Upper lobe of left lung (tissue), 6 donors: Measurements from ENCODE around the gene BRK1. TPM values are rescaled to one million over a fixed set of nuclear protein-coding genes. Genes with fewer than 3 reads are reported as not detected.
A peak's percentile ranks its signal among the peaks of the same experiment; 100 is the strongest.

Experiments used
- ATAC-seq, 2 donors: fragments of 200-7000 bp; cut with Tn5 transposase; one replicate each; pipeline ENCODE4 v1.9.1; 2022; ENCODE audit warnings: mild to moderate bottlenecking in 2 of 2, moderate library complexity in 2 of 2; ENCODE audit not compliant: low FRiP score in 2 of 2
- DNase-seq, 2 donors: peaks; one replicate each; pipeline ENCODE4 v3.0.0-alpha.2; 2019 to 2020
- H3K27ac ChIP-seq, 4 donors: fragments of 200-600 bp; sonication (generic); one replicate each; pipeline ENCODE4 v1.5.1; 2016 to 2019
- H3K27me3 ChIP-seq, 4 donors: fragments of 200-600 bp; sonication (generic); one replicate each; pipeline ENCODE4 v1.5.1; 2017 to 2019
- H3K36me3 ChIP-seq, 4 donors: fragments of 200-600 bp; sonication (generic); one replicate each; pipeline ENCODE4 v1.5.1; 2016 to 2019
- H3K4me1 ChIP-seq, 4 donors: fragments of 200-600 bp; sonication (generic); one replicate each; pipeline ENCODE4 v1.5.1; 2018 to 2019
- H3K4me3 ChIP-seq, 4 donors: fragments of 200-600 bp; sonication (generic); one replicate each; pipeline ENCODE4 v1.5.1; 2017 to 2019; ENCODE audit warnings: mild to moderate bottlenecking in 2 of 4, moderate library complexity in 1 of 4
- H3K9me3 ChIP-seq, 4 donors: fragments of 200-600 bp; sonication (generic); one replicate each; pipeline ENCODE4 v1.5.1; 2018 to 2019
- EP300 ChIP-seq, 4 donors: sonication (generic); formaldehyde crosslinking; IDR thresholded peaks; one replicate each; pipeline ENCODE4 v1.5.1; 2017; ENCODE audit warnings: antibody characterized with exemption in 4 of 4, control low read depth in 2 of 4
- POLR2A ChIP-seq, 4 donors: fragments of 450-650 bp; IDR thresholded peaks; one replicate each; pipeline ENCODE4 v1.5.1; 2016 to 2017; ENCODE audit warnings: antibody characterized with exemption in 4 of 4, mild to moderate bottlenecking in 2 of 4
- POLR2AphosphoS5 ChIP-seq, 2 donors: sonication (generic); formaldehyde crosslinking; IDR thresholded peaks; one replicate each; pipeline ENCODE4 v1.5.1; 2017; ENCODE audit warnings: antibody characterized with exemption in 2 of 2
- WGBS, 2 donors: methylation state at CpG; one replicate each; pipeline ENCODE4 v1.1.5; 2017 to 2018; 5-methylcytosine and 5-hydroxymethylcytosine counted together
- total RNA-seq, 6 donors: library from RNA; depleted of rRNA in 4 of 6; stranded (reverse); fragments of >200 nt in 4 of 6; gene quantifications; one replicate each; pipeline versions ENCODE4 v1.1.0 to v1.2.1, GENCODE V29; 2016 to 2021
- TF ChIP-seq, protein P1 (sequence below), 6 experiments: fragments of 450-650 bp in 4 of 6; fragments of 200-600 bp in 2 of 6; sonication (generic) in 2 of 6; IDR thresholded peaks; one replicate each; pipeline ENCODE4 v1.5.1; 2016 to 2019; ENCODE audit warnings: antibody characterized with exemption in 6 of 6
- donor health status: DM: no; HTN: no; CAD: no; lungs with moderate emphysema.
- donor health status: DM: no; HTN: yes; CAD: no; lungs with severe emphysema.

Gene BRK1
- total RNA-seq, 6 donors from 2014 or later, result 43.3 to 115 (median 81.8) TPM

DNA sequence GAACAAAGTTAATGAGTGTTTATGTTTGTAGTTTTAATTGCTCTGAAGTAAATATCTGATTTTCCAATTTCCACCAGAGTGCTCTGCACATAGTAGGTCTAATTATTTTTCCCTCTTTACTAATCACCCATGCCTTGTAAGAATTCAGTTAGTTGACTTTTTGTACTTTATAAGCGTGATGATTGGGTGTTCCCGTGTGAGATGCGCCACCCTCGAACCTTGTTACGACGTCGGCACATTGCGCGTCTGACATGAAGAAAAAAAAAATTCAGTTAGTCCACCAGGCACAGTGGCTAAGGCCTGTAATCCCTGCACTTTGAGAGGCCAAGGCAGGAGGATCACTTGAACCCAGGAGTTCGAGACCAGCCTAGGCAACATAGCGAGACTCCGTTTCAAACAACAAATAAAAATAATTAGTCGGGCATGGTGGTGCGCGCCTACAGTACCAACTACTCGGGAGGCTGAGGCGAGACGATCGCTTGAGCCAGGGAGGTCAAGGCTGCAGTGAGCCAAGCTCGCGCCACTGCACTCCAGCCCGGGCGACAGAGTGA, 25.6 kb downstream of the BRK1 start:
- H3K9me3 ChIP-seq, result no peaks in the 10 kb centered on the region
- H3K27ac ChIP-seq, result peak overlapping the region; percentile 92 to 98 (median 96)
- no peak for DNase-seq
- no peak for ATAC-seq
- TF ChIP-seq POLR2AphosphoS5 (IDR thresholded peaks at IDR 0.05) (no peak), POLR2A (IDR thresholded peaks at IDR 0.05) (no peak), EP300 (IDR thresholded peaks at IDR 0.05) (no peak)
- TF ChIP-seq, protein P1, sequence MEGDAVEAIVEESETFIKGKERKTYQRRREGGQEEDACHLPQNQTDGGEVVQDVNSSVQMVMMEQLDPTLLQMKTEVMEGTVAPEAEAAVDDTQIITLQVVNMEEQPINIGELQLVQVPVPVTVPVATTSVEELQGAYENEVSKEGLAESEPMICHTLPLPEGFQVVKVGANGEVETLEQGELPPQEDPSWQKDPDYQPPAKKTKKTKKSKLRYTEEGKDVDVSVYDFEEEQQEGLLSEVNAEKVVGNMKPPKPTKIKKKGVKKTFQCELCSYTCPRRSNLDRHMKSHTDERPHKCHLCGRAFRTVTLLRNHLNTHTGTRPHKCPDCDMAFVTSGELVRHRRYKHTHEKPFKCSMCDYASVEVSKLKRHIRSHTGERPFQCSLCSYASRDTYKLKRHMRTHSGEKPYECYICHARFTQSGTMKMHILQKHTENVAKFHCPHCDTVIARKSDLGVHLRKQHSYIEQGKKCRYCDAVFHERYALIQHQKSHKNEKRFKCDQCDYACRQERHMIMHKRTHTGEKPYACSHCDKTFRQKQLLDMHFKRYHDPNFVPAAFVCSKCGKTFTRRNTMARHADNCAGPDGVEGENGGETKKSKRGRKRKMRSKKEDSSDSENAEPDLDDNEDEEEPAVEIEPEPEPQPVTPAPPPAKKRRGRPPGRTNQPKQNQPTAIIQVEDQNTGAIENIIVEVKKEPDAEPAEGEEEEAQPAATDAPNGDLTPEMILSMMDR (IDR thresholded peaks at IDR 0.05), result no peak
- no peaks in the 10 kb centered on the region for H3K27me3 ChIP-seq
- WGBS, 2 donors, result 86 to 87% methylated on average over 23 of the region's 23 CpGs
- peaks cover 29 to 41% (median 30%) of the 10 kb centered on the region in 4 donors for H3K4me1 ChIP-seq
- H3K4me3 ChIP-seq, result peak overlapping the region in 3 of 4 donors; percentile 69 to 84 (median 73)
- H3K36me3 ChIP-seq, result peaks cover 0 to under 1% (median 0%) of the 10 kb centered on the region in 4 donors

DNA sequence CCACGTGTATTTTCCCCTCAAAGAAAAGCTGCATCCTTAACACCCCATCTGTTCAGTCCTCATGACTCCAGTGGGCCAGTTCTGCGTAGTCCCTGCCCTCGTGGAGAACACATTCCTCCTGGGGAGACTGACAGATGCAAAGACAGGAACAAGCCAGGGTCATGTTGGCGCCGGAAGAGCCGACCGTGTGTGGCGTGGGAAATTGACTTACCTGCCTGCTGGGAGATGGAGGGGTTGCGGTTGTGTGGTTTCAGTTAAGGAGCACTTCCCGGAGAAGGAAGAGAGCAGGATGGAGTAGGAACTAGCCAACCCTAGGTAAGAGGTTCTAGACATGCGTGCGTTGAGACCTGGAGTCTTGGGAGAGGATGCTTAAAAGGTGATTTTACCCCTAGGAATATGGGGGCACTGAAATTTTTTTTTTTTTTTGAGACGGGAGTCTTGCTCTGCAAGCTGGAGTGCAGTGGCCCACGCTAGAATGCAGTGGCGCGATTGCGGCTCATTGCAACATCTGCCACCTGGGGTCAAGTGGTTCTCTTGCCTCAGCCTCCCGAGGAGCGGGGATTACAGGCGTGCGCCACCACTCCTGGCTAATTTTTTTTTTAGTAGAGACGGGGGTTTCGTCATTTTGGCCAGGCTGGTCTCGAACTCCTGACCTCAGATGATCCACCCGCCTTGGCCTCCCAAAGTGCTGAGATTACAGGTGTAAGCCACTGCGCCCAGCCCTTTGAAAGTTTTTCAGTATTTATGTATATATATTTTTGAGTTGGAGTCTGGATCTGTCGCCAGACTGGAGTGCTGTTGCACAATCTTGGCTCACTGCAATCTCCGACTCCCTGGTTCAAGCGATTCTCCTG, 27.5 kb downstream of the BRK1 start:
- peak overlapping the region; percentile 92 to 98 (median 96) for H3K27ac ChIP-seq
- H3K4me1 ChIP-seq, result peaks cover 29 to 55% (median 34%) of the 10 kb centered on the region in 4 donors
- no peak for TF ChIP-seq POLR2A (IDR thresholded peaks at IDR 0.05)
- TF ChIP-seq, protein P1 (IDR thresholded peaks at IDR 0.05), result no peak
- no peak for TF ChIP-seq EP300 (IDR thresholded peaks at IDR 0.05)
- TF ChIP-seq POLR2AphosphoS5 (IDR thresholded peaks at IDR 0.05), result no peak
- H3K4me3 ChIP-seq, result peak overlapping the region; percentile 57 to 84 (median 71)
- WGBS, 2 donors, result 56 to 59% methylated on average over 25 to 29 of the region's 29 CpGs
- H3K9me3 ChIP-seq, result no peaks in the 10 kb centered on the region
- ATAC-seq, result no peak
- DNase-seq, result peak in 1 of 2 donors; percentile 49
- H3K27me3 ChIP-seq, result no peaks in the 10 kb centered on the region
- peaks cover 0 to 18% (median 8%) of the 10 kb centered on the region in 4 donors for H3K36me3 ChIP-seq

DNA sequence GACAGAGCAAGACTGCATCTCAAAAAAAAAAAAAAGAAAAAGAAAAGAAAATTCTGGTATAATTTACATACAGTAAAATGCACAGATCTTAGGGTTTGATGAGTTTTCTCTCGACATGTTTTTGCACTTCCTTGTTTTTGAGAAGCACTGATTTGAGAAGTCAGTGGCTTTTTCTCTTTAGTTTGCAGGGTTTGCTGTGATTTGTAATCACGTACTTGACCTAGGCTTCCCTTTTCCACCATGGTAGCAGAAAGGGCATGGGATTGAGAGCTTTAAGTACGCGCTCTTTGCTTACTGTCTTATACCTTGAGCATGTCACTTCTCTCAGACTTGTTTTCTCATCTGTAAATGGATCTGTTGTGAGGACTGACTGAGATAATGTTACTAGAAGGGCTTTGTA, 30.2 kb downstream of the BRK1 start:
- H3K27ac ChIP-seq, result peak overlapping the region in 1 of 4 donors; percentile 35
- no peaks in the 10 kb centered on the region for H3K9me3 ChIP-seq
- TF ChIP-seq EP300 (IDR thresholded peaks at IDR 0.05) (no peak), POLR2AphosphoS5 (IDR thresholded peaks at IDR 0.05) (no peak), POLR2A (IDR thresholded peaks at IDR 0.05) (no peak)
- TF ChIP-seq, protein P1 (IDR thresholded peaks at IDR 0.05), result no peak
- whole genome bisulfite sequencing, 2 donors, result 79 to 80% methylated on average over 4 of the region's 4 CpGs
- peaks cover 29 to 55% (median 34%) of the 10 kb centered on the region in 4 donors for H3K4me1 ChIP-seq
- peaks cover 8 to 42% (median 30%) of the 10 kb centered on the region in 4 donors for H3K36me3 ChIP-seq
- DNase-seq, result no peak
- no peaks in the 10 kb centered on the region for H3K27me3 ChIP-seq
- no peak for ATAC-seq
- no peak overlapping the region for H3K4me3 ChIP-seq

DNA sequence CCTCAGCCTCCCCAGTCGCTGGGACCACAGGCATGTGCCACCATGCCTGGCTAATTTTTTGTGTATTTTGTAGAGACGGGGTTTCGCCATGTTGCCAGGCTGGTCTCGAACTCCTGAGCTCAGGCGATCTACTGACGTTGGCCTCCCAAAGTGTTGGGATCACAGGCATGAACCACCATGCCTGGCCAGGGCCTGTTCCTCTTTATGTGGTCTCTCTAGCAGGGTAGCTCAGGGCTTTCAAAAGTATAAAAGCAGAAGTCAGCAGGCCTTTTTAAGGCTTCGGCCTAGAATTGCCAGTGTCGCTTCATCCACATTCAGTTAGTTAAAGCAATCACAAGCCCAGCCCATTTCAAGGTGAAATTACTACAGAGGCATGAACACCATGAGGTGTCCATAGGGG, 33.8 kb downstream of the BRK1 start:
- DNase-seq (peak in 1 of 2 donors; percentile 33), ATAC-seq (peak; percentile 40 to 49)
- Histone ChIP-seq H3K9me3 (no peaks in the 10 kb centered on the region), H3K4me1 (peaks cover 10 to 32% (median 15%) of the 10 kb centered on the region in 4 donors), H3K27ac (peak overlapping the region in 1 of 4 donors; percentile 8), H3K4me3 (no peak overlapping the region), H3K27me3 (no peaks in the 10 kb centered on the region), H3K36me3 (peaks cover 27 to 78% (median 54%) of the 10 kb centered on the region in 4 donors)
- TF ChIP-seq EP300 (IDR thresholded peaks at IDR 0.05), result no peak
- no peak for TF ChIP-seq POLR2AphosphoS5 (IDR thresholded peaks at IDR 0.05)
- TF ChIP-seq, protein P1 (IDR thresholded peaks at IDR 0.05), result no peak
- no peak for TF ChIP-seq POLR2A (IDR thresholded peaks at IDR 0.05)
- 74 to 75% methylated on average over 8 of the region's 8 CpGs for WGBS, 2 donors
